Measurements from ENCODE around the gene RTN4RL2.

Gene RTN4RL2

GRCh38 chr11:57481915-57482781 is 21.8 kb downstream of the RTN4RL2 start:
- no peak for DNase-seq

DNA sequence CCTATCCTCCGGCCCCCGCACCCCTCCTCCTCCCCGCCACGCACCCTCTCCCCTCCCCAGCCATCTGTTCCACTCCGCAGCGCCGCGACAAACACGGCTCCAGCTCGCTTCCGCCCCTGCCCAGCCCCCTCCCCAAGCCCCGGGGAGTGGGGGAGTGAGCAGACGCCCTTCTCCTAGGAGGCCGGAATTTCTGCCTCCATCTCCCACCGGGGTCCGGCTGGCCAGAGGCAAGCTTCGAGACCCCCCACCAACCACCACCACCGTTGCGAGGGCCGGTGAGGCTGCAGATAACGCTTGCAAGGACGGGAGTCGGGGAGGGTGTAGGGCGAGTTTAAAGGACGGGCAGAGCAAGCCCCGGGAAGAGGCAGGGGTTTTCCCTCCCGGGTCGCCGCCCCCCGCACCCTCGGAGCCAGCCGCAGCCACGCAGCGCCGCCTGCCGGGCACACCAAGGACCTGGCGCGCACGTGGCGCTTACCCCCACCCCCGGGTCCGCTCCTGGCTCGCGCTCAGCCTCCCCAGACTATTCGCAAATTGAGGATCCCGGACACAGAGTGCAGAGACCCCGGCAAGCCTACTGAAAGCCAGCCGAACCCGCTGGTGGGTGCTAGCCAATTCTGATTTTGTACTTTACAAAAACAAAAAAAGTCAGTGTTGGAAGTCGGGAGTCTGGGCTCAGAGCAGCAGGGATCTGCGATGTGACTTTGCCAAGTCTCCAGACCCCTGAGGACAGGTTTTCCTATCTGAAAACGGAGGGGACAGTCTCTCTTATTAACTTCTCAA is 22.6 kb downstream of the RTN4RL2 start:
- peak; percentile 85 for DNase-seq

- DNase-seq = no peak
Observed at GRCh38 chr11:57483562-57483918, 23.2 kb downstream of the RTN4RL2 start.

DNA sequence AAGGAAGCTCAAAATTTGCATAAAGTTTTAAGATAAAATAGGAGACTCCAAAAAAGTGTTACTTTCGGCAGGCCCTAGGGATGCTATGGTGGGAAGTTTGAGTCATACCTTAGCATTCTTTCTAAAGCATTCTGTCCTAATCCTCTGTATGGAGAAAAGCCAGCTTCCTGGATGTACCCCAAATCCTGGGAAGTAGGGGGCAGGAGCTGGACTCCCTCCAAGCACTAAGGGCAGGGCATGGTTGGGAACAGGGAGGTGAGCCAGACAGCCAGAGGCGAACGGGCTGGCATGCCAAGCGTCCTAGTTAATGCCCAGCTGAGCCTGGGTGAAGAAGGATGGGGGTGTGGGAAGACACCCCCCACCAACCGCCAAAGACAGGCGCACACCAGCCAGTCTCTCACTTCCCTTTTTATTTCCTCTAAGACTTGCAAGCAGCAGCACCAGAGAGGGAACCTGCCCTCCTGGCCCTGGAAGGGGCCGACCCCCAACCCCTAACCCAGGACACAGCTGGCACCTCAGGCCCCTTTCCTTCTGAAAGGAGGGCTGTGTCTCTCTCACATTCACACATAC is 23.9 kb downstream of the RTN4RL2 start:
- DNase-seq = peak; percentile 90

DNA sequence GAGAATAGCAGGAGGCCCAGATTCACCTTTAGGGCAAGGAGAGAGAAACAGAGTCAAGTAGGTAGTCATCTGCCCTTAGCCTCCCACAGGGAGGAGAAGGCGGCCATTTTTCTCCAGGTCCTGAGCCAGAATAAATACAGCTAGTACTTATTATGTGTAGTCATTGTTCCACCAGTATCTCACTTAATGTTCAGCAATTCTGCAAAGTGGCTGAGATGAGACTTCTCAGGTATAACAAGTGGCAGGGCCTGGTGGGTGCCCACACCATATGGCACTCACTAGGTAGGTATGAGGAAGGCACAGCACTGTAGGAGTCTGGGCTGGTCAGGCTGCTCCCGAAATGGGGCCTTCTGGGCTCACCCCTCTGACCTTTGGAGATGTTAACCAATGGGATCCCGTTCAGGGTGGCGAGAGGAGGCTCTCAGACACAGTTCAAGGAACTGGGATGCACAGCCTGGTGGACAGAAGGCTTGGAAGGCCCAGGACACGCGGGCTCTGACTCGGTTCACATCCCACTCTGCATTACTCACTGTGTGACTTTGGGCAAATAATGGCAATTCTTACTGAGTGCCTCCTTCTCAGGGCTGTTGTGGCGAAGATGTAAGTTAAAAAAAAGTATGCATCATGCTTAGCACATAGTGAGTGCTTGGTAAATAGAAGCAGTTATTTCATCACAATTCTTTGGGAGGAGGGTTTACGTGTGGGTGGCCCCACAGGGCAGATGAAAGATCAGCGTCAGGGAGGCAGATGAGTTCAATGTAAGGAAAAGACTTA is 25.1 kb downstream of the RTN4RL2 start:
- peak; percentile 78 for DNase-seq

DNA sequence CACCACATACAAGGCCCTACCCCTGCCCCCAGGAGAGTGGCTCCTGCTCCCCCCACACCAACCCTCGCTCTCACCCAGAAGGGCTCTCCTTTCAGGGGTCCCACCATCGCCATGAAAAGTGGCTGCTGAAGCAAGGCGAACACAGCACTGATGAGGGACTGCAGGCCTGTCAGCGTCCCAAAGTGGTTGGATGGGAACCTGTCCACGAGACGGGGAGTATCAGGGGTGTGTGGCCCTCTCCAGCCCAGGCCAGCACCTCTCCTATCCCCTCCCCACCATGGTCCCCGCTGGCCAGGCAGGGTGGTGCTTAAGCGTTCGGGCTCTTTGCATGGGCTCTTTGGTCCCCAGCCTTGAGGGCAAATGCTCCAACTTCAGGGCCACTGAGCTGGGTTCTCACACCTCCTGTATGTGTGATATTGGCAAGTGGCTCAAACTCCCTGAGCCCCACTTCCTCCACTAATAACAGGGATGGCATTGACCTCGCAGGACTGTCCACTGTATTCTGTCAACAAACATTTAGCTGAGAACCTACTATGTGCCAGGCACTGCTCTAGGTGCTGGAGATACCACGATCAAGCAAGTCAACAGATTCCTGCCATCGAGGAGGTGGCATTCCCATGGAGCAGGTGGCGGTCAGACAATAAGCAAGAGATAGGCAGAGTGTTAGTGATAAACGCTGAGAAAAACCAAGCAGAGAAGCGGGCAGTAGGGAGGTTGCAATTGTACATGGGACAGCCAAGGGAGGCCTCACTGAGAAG is 26.9 kb downstream of the RTN4RL2 start:
- DNase-seq = no peak

DNA sequence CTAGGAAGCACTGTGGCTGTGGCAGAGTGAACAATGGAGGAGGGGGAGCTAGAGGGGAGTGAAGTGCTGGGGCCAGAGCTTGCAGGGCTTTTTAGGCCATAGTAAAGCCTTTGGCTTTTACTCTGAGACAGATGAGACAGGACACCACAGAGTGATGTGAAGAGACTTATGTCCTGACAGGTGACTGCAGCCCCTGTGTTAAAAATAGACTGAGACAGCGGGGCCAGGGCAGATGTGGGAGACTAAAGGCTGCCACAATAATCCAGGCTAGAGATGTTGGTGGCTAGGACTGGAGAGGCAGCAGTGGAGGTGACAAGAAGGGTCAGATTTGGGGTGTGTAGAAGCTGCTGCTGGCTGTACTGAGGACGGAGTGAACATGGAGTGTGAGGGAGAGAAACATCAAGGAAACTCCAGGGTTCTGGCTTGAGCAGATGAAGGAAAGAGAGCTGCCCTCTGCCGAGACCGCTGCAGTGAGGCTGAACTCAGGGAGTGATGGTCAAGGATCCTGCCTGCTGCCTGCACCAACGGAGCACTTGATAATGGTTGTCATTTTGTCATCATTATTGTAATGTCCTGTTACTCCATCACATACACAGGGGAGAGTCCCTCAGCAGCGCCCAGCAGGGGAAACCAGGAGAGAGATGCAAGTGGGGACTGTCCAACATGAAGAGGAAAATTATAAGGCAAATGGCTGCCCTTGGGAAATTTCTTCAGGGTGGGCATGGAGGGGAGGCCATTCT is 27.8 kb downstream of the RTN4RL2 start:
- DNase-seq = no peak

DNA sequence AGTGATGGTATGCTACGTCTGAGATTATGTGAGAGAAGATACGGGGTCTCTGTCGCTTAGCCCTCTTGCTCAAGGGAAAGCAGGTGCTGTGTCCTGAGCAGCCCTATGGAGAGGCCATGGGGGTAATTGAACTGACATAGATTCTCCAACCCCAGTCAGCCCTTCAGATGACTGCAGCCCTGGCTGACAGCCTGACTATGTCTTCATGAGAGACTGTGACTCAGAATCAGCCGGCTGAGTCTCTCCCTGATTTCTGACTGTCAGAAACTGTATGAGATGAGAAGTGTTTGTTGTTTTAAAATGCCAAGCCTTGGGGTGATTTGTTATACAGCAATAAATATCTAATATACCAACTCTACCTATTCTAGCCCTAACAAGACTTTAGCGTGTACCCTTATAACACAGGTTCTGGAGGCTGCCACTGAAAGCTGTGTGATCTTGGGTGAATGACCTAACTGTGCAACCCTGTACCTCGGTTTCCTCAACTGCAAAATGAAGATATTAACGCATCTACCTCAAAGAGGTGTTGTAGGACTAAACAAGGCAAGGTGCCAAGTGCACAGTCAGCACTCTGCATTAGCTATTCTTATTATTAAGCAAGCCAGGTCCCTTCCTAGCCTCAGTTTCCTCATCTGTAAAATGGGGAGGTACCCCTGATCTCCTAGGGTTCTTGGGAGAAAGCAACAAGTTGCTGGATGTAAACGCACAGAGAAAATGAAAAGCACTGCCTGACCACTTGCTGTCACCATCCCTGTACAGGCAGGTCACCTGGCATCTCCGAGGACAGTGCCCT is 30.3 kb downstream of the RTN4RL2 start:
- no peak for DNase-seq

GRCh38 chr11:57491371-57492061 is 31.2 kb downstream of the RTN4RL2 start:
- peak; percentile 86 for DNase-seq

GRCh38 chr11:57493507-57494503 is 33.5 kb downstream of the RTN4RL2 start:
- peak; percentile 61 for DNase-seq

DNA sequence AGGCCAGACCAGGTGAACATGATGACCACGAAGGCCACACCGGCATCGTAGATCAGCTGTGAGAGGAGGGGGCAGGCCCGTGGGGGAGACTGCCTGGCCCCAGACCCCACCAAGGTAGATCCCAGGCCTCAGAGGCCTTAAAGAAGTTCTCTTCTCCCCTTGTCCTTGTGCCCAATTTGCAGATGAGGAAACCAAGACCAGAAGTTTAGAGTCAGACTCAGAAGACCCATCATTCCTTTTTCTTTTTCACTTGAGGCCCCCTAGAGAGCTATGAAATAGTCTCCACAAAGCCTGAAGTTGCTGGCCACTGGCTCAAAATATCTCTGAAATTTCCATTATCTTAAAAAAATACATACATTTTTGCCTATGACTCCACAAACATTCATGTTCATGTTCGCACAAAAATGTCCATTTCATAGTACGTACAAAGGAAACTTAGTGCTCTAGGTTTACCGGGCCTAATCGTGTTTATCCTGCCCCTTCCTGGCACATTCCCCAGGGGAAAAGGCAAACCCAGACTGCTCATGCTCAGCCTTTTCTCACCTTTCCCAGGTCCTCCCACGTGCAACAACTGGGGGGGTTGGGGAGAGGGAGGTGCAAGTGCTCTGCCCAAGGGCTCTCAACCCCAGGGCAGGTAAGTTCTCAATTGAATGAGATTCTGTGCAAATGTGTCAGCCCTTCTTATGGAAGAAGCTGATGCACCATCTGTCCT is 35.9 kb downstream of the RTN4RL2 start:
- no peak for DNase-seq

DNA sequence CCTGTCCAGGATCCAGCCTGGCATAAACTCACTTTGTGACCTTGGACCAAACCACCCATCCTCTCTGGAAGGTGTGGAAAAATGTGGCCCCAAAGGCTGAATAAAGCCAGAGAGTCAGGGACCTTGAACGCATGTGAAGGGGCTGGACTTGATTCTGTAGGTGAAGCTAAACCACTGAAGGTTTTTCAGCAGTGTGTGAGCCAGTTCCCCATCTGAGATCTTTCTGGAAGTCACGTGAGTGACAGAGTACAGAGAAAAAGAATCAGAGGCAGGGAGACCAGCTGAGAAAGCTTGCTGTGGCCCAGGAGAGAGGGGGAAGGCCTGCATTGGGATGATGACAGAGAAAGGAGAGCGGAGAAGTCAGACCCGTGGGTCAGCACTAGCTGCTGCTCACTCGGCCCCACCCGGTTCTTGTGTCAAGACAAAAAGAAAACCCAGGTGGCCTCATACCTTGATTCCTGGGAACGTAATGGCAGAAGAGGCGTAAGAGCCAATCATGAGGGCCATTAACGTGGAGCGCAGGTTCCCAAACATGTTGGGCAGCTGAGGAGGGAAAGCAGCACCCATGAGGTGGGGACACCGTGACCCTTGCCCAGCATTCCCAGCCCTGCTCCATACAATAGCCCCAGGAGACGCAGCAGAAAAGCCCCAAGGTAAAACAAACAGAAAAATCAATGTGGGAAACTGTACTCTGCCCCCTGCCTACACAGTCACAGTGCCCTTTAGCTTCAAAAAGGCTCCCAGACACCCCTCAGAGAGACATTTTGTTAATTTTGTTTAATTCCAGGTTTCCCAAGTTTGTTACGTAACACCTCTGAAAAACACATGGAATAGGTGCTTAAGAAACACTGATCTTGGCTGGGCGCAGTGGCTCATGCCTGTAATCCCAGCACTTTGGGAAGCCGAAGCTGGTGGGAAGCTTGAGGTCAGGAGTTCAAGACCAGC is 37.2 kb downstream of the RTN4RL2 start:
- DNase-seq = no peak

- DNase-seq = no peak
Observed at GRCh38 chr11:57498540-57498939, 38.2 kb downstream of the RTN4RL2 start.

- peak; percentile 94 for DNase-seq
Observed at GRCh38 chr11:57499413-57499982, 39.2 kb downstream of the RTN4RL2 start.

GRCh38 chr11:57499983-57500461 is 39.7 kb downstream of the RTN4RL2 start:
- no peak for DNase-seq

DNA sequence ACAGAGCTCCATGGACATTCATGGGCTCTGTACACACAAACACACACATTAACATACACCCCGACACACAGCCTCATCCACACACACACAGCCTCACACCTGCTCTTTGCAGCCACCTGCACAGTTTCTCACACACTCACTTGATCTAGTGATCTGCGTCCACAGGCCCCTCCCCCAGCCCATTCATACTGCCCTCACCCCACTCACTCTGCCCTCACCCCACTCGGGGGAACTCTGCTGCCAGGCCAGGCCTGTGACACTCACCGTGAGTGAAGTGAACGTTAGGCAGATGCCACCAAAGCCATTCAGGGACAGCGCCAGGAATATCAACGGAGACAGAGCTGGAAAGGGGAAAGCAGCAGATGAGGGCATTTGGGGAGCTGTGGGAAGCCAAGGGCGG is 40.2 kb downstream of the RTN4RL2 start:
- no peak for DNase-seq
